ENCODE results near the gene FOXN1.

The FOXN1 gene

DNA sequence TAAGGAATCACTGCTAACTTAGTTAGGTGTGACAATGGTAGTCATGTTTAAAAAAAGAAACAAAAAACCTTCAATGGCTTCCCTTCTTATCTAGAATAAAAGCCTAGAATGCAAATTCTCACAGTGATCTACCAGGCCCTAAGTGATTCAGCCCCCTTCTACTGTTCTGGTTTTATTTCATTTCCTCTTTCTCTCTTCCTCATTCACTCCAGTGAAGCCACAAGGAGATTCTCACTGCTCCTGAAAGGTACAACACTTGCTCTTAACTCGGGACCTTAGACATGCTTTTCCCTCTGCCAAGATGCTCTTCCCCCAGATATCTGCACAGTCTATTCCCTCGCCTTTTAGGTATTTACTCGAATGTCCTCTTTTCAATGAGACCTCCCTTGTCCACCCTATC lies 61.5 kb downstream of the FOXN1 start:
- Histone ChIP-seq H3K27me3 (replicated peaks in 2 of 5; ENCODE audit: control insufficient read depth in 4 of 5, insufficient read depth in 5 of 5, low read length in 4 of 5) (no peaks in the 10 kb centered on the region), H3K4me1 (ENCODE audit: control extremely low read depth in 1 of 4, control insufficient read depth in 4 of 4, insufficient read depth in 4 of 4, low read length in 3 of 4) (peaks cover 8 to 35% (median 25%) of the 10 kb centered on the region in 4 experiments), H3K9me3 (ENCODE audit: control extremely low read depth in 1 of 5, control insufficient read depth in 4 of 5, insufficient read depth in 2 of 5, low read depth in 1 of 5, low read length in 4 of 5) (no peaks in the 10 kb centered on the region), H3K4me3 (ENCODE audit: control insufficient read depth in 1 of 7, extremely low read depth in 1 of 7, insufficient read depth in 4 of 7, low read depth in 2 of 7, low read length in 6 of 7) (no peak overlapping the region), H3K27ac (ENCODE audit: insufficient read depth in 1 of 2, low read depth in 1 of 2, low read length in 2 of 2, poor library complexity in 1 of 2, severe bottlenecking in 2 of 2) (peak overlapping the region in 1 of 2 experiments; percentile 37), H3K36me3 (ENCODE audit: control insufficient read depth in 4 of 4, insufficient read depth in 4 of 4, low read length in 3 of 4) (peaks cover 9 to 15% (median 11%) of the 10 kb centered on the region in 4 experiments)
- CTCF ChIA-PET, result interaction anchor here (1.1 to 2.9 kb wide), 3 partner anchors 11 to 73 kb away, joined by 3 to 8 read pairs (median 3); no protein-coding TSS in a partner anchor
- peak; percentile 23 to 59 (median 55) for DNase-seq
- POLR2A ChIA-PET, result no interaction called here
- WGBS (ENCODE audit: insufficient coverage), result 62% methylated on average over 3 of the region's 3 CpGs

GRCh38 chr17:28569446-28569845 lies 63.3 kb downstream of the FOXN1 start:
- WGBS (ENCODE audit: insufficient coverage), result 100% methylated on average over 1 of the region's 1 CpG
- CTCF ChIA-PET, result interaction anchor here (0.9 to 2.9 kb wide), 5 partner anchors 9 to 92 kb away, joined by 3 to 8 read pairs (median 3); partner anchors contain the start of genes SDF2 and SUPT6H

GRCh38 chr17:28570716-28571360 lies 64.7 kb downstream of the FOXN1 start:
- ChIA-PET POLR2A (interaction anchor here (0.6 kb wide), 1 partner anchor 35 kb away, joined by 3 read pairs; no protein-coding TSS in a partner anchor), CTCF (interaction anchor here (0.6 to 3.0 kb wide), 7 partner anchors 11 to 51 kb away, joined by 3 to 12 read pairs (median 4); no protein-coding TSS in a partner anchor)
- Histone ChIP-seq H3K4me3 (ENCODE audit: control insufficient read depth in 1 of 7, extremely low read depth in 1 of 7, insufficient read depth in 4 of 7, low read depth in 2 of 7, low read length in 6 of 7) (peak overlapping the region; percentile 78 to 97 (median 89)), H3K27me3 (replicated peaks in 2 of 5; ENCODE audit: control insufficient read depth in 4 of 5, insufficient read depth in 5 of 5, low read length in 4 of 5) (no peaks in the 10 kb centered on the region), H3K27ac (ENCODE audit: insufficient read depth in 1 of 2, low read depth in 1 of 2, low read length in 2 of 2, poor library complexity in 1 of 2, severe bottlenecking in 2 of 2) (peak overlapping the region in 1 of 2 experiments; percentile 79), H3K4me1 (ENCODE audit: control extremely low read depth in 1 of 4, control insufficient read depth in 4 of 4, insufficient read depth in 4 of 4, low read length in 3 of 4) (peaks cover 8 to 35% (median 26%) of the 10 kb centered on the region in 4 experiments), H3K36me3 (ENCODE audit: control insufficient read depth in 4 of 4, insufficient read depth in 4 of 4, low read length in 3 of 4) (peaks cover 0 to 10% (median 2%) of the 10 kb centered on the region in 4 experiments), H3K9me3 (ENCODE audit: control extremely low read depth in 1 of 5, control insufficient read depth in 4 of 5, insufficient read depth in 2 of 5, low read depth in 1 of 5, low read length in 4 of 5) (no peaks in the 10 kb centered on the region)
- DNase-seq, result peak in 1 of 3 donors; percentile 39
- WGBS (ENCODE audit: insufficient coverage), result 3% methylated on average over 37 of the region's 39 CpGs

More at GRCh38 chr17:28569446-28569845, 63.3 kb downstream of the FOXN1 start:
- POLR2A ChIA-PET, result no interaction called here
- Histone ChIP-seq H3K36me3 (ENCODE audit: control insufficient read depth in 4 of 4, insufficient read depth in 4 of 4, low read length in 3 of 4) (peaks cover 0 to 4% (median 2%) of the 10 kb centered on the region in 4 experiments), H3K9me3 (ENCODE audit: control extremely low read depth in 1 of 5, control insufficient read depth in 4 of 5, insufficient read depth in 2 of 5, low read depth in 1 of 5, low read length in 4 of 5) (no peaks in the 10 kb centered on the region), H3K27me3 (replicated peaks in 2 of 5; ENCODE audit: control insufficient read depth in 4 of 5, insufficient read depth in 5 of 5, low read length in 4 of 5) (no peaks in the 10 kb centered on the region), H3K4me3 (ENCODE audit: control insufficient read depth in 1 of 7, extremely low read depth in 1 of 7, insufficient read depth in 4 of 7, low read depth in 2 of 7, low read length in 6 of 7) (peak overlapping the region in 1 of 7 experiments; percentile 9), H3K27ac (ENCODE audit: insufficient read depth in 1 of 2, low read depth in 1 of 2, low read length in 2 of 2, poor library complexity in 1 of 2, severe bottlenecking in 2 of 2) (no peak overlapping the region), H3K4me1 (ENCODE audit: control extremely low read depth in 1 of 4, control insufficient read depth in 4 of 4, insufficient read depth in 4 of 4, low read length in 3 of 4) (peaks cover 8 to 35% (median 25%) of the 10 kb centered on the region in 4 experiments)
- DNase-seq, result no peak

GRCh38 chr17:28571361-28572122 lies 65.4 kb downstream of the FOXN1 start, which contains the start of gene PIGS:
Gene PIGS (minus strand): TSS chr17:28571524. CDS start chr17:28571496, 28 bp downstream.
- DNase-seq, result peak; percentile 90 to 92 (median 91)
- Histone ChIP-seq H3K4me1 (ENCODE audit: control extremely low read depth in 1 of 4, control insufficient read depth in 4 of 4, insufficient read depth in 4 of 4, low read length in 3 of 4) (peaks cover 8 to 37% (median 27%) of the 10 kb centered on the region in 4 experiments), H3K9me3 (ENCODE audit: control extremely low read depth in 1 of 5, control insufficient read depth in 4 of 5, insufficient read depth in 2 of 5, low read depth in 1 of 5, low read length in 4 of 5) (no peaks in the 10 kb centered on the region), H3K27me3 (replicated peaks in 2 of 5; ENCODE audit: control insufficient read depth in 4 of 5, insufficient read depth in 5 of 5, low read length in 4 of 5) (no peaks in the 10 kb centered on the region), H3K27ac (ENCODE audit: insufficient read depth in 1 of 2, low read depth in 1 of 2, low read length in 2 of 2, poor library complexity in 1 of 2, severe bottlenecking in 2 of 2) (peak within 1 kb of the TSS; percentile 27 to 79), H3K36me3 (ENCODE audit: control insufficient read depth in 4 of 4, insufficient read depth in 4 of 4, low read length in 3 of 4) (peaks cover 0 to 10% (median 2%) of the 10 kb centered on the region in 4 experiments), H3K4me3 (ENCODE audit: control insufficient read depth in 1 of 7, extremely low read depth in 1 of 7, insufficient read depth in 4 of 7, low read depth in 2 of 7, low read length in 6 of 7) (peak within 1 kb of the TSS; percentile 78 to 97 (median 89))
- under 1% methylated on average over 46 of the region's 49 CpGs for WGBS (ENCODE audit: insufficient coverage)
- CTCF ChIA-PET, result interaction anchor here (0.6 to 3.0 kb wide), 4 partner anchors 21 to 51 kb away, joined by 3 to 12 read pairs (median 4); no protein-coding TSS in a partner anchor
- POLR2A ChIA-PET, result interaction anchor here (0.6 kb wide), 1 partner anchor 36 kb away, joined by 3 read pairs; no protein-coding TSS in a partner anchor

- peaks cover 3 to 42% (median 30%) of the 10 kb centered on the region in 4 experiments for H3K4me1 ChIP-seq (ENCODE audit: control extremely low read depth in 1 of 4, control insufficient read depth in 4 of 4, insufficient read depth in 4 of 4, low read length in 3 of 4)
- H3K9me3 ChIP-seq (ENCODE audit: control extremely low read depth in 1 of 5, control insufficient read depth in 4 of 5, insufficient read depth in 2 of 5, low read depth in 1 of 5, low read length in 4 of 5), result no peaks in the 10 kb centered on the region
- H3K4me3 ChIP-seq (ENCODE audit: control insufficient read depth in 1 of 7, extremely low read depth in 1 of 7, insufficient read depth in 4 of 7, low read depth in 2 of 7, low read length in 6 of 7), result peak overlapping the region in 6 of 7 experiments; percentile 78 to 97 (median 90)
- ChIA-PET CTCF (interaction anchor here (0.7 to 3.0 kb wide), 4 partner anchors 20 to 39 kb away, joined by 3 to 12 read pairs (median 4); no protein-coding TSS in a partner anchor), POLR2A (no interaction called here)
- H3K27ac ChIP-seq (ENCODE audit: insufficient read depth in 1 of 2, low read depth in 1 of 2, low read length in 2 of 2, poor library complexity in 1 of 2, severe bottlenecking in 2 of 2), result no peak overlapping the region
- H3K27me3 ChIP-seq (replicated peaks in 2 of 5; ENCODE audit: control insufficient read depth in 4 of 5, insufficient read depth in 5 of 5, low read length in 4 of 5), result no peaks in the 10 kb centered on the region
- peaks cover 0 to 15% (median 2%) of the 10 kb centered on the region in 4 experiments for H3K36me3 ChIP-seq (ENCODE audit: control insufficient read depth in 4 of 4, insufficient read depth in 4 of 4, low read length in 3 of 4)
- WGBS (ENCODE audit: insufficient coverage), result 71% methylated on average over 5 of the region's 5 CpGs
- no peak for DNase-seq
Observed at GRCh38 chr17:28572259-28573039, 66.3 kb downstream of the FOXN1 start.

GRCh38 chr17:28573040-28573380 lies 66.9 kb downstream of the FOXN1 start:
- Histone ChIP-seq H3K36me3 (ENCODE audit: control insufficient read depth in 4 of 4, insufficient read depth in 4 of 4, low read length in 3 of 4) (peaks cover 0 to 21% (median 3%) of the 10 kb centered on the region in 4 experiments), H3K9me3 (ENCODE audit: control extremely low read depth in 1 of 5, control insufficient read depth in 4 of 5, insufficient read depth in 2 of 5, low read depth in 1 of 5, low read length in 4 of 5) (no peaks in the 10 kb centered on the region), H3K4me1 (ENCODE audit: control extremely low read depth in 1 of 4, control insufficient read depth in 4 of 4, insufficient read depth in 4 of 4, low read length in 3 of 4) (peaks cover 3 to 37% (median 26%) of the 10 kb centered on the region in 4 experiments), H3K27ac (ENCODE audit: insufficient read depth in 1 of 2, low read depth in 1 of 2, low read length in 2 of 2, poor library complexity in 1 of 2, severe bottlenecking in 2 of 2) (no peak overlapping the region), H3K27me3 (replicated peaks in 2 of 5; ENCODE audit: control insufficient read depth in 4 of 5, insufficient read depth in 5 of 5, low read length in 4 of 5) (no peaks in the 10 kb centered on the region), H3K4me3 (ENCODE audit: control insufficient read depth in 1 of 7, extremely low read depth in 1 of 7, insufficient read depth in 4 of 7, low read depth in 2 of 7, low read length in 6 of 7) (no peak overlapping the region)
- POLR2A ChIA-PET, result no interaction called here
- no peak for DNase-seq
- CTCF ChIA-PET, result interaction anchor here (0.7 to 3.0 kb wide), 3 partner anchors 23 to 39 kb away, joined by 3 to 12 read pairs (median 3); no protein-coding TSS in a partner anchor
